NCI-H2196 treated with DMSO at 0.1 percent for 48 hours (cell line): Measurements from ENCODE around the gene SPTBN2.
A peak's percentile ranks its signal among the peaks of the same experiment; 100 is the strongest.
"Not testable (repeated sequence)": the region's sequence is repeated elsewhere in the genome, so short reads cannot be mapped to it uniquely, and the experiment has no call there.

ENCODE experiments used
- DNase-seq: peaks from one replicate; lab custom pipeline; 2025; ENCODE audit not compliant: unreplicated experiment; lab: John Stamatoyannopoulos, UW

The SPTBN2 gene

DNA sequence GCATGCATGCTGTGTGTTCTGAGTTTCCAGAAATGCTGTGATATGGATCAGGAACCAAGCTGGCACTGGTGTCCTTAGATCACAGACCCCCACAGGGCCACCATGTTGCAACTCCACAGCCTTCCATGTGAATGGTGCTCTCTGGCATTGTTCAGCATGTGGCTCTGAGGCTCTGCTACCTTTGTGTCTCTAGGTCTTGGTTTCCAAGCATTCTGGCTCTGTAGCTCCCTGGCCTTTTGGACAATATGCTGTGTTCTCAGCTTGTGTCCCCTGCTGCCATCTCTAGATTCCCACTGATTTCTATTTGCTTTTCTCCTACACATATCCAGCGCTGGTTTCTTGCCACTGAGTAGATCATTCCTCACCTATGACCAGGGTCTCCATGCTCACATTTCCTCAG is 3.9 kb downstream of the SPTBN2 start:
- no peak for DNase-seq

DNA sequence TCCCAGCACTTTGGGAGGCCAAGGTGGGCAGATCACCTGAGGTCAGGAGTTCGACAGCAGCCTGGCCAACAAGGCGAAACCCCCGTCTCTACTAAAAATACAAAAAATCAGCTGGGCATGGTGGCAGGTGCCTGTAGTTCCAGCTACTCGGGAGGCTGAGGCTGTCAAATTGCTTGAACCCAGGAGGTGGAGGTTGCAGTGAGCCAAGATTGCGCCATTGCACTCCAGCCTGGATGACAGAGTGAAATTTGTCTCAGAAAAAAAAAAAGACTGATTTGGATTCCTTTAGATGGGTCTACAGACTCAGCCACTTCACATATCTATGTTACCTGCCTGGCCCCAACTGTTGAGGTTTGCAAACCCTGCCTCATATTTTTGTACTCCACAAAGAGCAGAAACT is 4.8 kb downstream of the SPTBN2 start:
- DNase-seq, result not testable (repeated sequence)

DNA sequence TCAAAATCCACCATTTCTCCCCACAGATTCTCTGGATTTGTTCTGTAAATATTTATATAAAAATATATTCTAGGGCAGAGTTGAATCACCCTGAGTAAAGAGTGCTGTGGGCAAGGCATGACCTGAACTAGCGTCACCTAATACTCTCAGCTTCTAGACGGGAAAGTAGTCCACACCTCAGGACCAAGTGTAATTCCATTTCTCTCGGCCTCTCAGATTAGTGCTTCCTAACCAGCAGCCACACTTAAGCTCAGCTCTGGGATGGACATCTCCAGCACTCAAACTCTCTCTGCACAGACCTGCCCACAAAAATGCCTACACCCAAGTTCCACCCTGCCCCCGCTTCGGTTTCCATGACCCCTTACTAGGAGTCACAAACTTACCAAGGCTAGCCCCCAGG is 5.3 kb downstream of the SPTBN2 start:
- no peak for DNase-seq

DNA sequence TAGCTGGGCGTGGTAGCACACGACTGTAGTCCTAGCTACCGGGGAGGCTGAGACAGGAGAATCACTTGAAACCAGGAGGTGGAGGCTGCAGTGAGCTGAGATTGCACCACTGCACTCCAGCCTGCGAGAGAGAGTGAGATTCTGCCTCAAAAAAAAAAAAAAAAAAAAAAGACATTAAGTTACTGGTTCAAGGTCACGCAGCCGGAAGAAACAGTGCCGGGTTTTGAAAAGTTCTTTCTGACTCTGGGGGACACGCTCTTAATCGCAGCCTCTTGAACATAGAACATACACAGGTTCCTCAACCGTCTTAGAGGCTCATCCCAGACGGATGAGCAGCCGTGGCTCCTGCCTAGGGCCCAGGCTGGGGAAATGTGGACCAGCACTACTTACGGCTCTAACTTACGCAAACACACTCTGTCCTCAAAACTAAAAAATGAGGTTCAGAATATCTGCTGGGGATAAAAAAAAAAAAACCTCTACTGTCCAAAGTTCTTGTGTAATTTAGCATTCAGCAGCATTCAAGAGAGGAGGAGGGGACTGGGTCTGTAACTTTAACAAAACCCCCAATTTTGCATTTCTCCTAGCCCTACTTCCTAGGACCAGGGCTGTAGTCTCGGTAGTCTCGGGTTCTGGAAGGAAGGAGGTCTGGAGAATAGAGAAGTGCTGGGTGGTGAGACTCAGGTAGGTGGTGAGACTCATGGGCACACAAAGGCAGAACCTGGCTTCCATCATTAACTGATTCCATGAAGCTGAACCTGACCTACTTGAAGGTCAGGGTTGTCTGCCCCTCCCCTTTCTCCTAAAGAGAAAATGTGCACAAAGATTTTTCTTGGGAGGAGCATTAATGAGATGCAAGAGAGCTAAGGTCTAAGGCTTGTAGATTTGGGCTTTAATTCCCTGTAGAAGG is 6.0 kb downstream of the SPTBN2 start:
- DNase-seq, result no peak

DNA sequence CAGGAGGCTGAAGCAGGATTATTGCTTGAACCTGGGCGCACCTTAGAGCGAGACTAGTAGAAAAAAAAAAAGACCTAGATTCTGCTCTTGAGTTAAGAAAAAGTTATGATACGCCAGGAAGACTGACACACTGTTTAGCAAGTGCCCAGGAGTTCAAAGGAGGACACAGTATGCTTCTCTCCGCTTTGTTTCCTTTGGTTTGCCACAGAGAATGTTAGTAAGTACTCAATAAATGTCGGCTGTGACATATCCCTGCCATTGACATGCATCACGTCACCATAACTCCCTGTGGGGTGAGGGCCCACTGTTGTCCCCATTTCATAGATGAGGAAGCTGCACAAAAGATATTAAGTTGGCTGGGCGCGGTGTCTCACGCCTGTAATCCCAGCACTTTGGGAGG is 7.1 kb downstream of the SPTBN2 start:
- DNase-seq, result no peak

DNA sequence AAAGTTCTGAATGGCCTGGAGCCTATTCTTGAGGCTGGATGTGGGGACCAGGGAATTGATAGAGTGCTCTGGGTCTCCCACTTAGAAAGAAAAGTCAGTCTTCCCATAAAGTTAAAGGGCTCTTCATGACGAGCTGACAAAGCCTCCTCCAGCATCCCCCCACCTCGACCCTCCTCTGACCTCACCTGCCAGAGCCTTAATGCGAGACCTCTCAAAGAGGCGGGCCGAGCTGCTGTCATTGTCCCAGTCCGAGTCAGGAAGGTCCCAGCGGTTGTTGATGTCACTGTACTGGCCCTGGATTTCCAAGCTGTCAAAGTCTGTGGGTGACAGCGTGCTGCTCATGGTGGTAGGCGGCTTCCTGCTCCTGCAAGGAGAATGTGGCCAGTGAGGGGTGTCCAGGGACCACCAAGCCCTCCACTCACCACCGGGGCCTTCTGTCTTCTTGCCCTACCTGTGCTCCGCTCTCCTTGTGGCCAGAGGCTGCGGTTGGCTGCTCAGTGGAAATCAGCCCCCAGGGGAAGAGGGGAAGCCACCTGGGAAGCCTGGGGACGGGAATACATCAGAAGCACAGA is 8.0 kb downstream of the SPTBN2 start:
- no peak for DNase-seq

DNA sequence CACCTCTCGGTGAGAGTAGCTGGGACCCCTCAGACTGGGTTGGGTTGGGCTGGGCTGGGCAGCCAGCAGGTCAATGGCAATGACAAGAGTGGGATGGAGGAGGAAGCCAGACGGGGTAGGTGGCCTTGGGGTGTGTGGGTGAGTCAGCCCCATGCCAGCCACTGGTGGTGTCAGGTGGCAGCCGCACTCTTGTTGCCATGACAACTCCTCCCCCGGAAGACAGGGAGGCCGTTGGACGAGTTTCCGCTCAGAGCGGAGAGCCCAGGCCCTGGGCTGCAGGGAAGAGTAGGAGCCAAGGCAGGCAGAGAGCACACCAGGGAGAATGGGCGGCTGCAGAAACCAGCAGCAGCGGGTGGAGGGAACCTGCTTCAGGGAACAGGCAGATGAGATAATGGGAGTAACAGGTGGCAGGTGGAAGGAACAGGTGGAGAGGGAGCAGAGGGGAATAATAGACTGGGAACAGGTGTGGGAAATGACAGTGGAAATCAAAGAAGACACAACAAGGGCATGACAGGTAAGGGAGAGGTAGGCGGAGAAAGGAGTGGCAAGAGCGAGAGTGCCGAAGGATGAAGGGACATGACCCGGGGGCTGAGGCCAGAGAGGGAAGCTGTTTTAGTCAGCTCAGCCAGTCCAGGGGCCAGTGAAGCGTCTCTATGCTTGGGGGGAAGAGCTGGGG is 8.7 kb downstream of the SPTBN2 start:
- peak; percentile 93 for DNase-seq

DNA sequence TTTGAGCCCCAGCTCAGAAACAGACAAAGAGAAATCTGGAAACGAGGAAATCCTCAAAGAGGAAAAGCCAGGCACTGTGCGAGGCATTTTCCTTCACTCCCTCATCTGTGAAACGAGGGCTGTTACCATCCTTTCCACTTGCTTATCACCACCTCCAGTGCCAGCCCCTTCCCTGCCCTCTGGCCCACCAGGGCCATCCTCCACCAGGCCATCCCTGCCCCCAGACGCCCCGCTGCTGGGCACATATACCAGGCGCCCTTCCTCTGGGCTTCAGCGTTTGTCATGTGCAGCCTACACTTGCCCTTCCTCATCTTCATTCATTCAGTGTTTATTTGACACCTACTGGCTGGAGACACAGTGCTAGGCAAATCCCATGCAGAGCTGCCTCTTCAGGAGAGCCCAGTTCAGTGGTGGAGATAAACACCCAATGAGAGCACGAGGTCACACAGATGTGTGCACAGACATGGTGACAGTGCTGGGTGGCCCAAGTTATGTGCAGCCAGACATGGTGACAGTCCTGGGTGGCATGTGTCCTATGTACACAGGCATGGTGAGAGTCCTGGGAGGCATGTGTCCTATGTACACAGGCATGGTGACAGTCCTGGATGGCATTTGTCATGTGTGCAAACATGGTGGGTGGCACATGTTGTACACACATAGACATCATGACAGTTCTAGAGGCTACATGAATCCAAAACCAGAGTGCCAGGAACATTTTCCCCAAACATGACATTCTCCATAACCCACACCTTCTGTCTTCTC is 9.7 kb downstream of the SPTBN2 start:
- DNase-seq, result no peak

DNA sequence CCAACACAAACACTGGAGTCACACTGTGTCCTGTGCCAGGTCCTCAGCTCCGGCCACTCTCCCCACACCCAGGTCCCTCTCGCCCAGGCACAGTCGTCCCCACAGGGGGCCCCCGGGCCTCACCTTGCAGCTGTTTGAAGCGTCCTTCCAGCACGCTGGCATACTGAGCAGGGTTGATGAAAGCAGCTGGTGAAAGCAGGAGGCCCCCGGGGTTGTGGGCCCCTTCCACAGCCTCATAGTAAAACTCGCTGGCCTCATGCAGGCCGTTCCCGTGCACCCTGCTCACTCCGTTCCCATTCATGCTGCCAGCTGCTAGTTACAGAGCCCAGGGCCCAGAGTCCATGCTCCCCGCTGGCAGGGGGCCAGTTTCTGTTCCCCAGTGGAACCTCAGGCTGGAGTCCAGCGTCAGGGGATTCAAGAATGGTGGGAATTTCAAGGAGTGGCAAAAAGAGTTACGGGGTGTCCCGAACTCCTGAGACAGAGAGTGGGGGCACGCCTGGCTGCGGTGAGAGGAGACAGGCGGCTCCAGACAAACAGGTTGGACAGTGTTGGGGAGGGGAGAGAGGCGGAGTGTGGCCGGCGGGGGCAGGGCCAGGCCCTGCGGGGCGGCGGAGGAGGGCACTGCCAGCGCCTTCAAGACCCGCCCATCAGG is 10.6 kb downstream of the SPTBN2 start:
- no peak for DNase-seq

DNA sequence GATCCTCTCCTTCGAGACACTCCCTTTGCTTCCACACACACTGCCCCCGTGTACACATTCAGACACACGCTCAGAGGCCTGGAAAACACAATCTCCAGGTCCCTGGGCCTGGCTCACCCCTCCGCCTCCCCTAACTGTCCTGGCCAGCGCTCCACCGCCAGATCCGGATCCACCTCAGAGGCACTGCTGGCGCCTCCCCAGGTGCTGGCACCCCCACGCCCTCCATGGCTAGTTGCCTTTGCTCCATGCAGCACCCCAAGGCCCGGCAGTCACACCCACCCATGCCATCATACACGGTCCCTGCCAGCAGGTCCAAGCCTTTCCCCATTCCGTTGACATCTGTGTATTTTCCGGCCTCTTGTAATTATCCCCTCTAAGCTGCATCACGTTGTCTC is 11.1 kb downstream of the SPTBN2 start:
- DNase-seq, result no peak

DNA sequence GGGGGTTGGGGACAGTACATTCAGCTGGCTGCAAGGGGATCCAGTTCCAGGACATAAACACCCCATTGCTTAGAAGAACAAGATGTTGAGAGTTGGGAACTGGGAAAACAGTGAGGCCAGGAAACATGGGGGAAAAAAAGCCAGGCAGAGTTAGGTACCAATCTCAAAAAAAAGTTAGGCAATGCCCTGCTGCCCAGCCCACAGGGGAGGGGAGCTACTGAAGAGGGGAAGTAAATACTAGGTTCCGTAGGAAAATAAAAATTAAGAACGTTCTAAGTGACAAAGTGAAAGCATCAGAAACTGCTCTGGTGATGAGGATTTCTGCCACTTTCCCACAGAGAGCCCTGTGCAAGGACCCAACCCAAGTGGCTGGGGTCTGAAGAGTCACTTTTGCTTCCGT is 12.0 kb downstream of the SPTBN2 start:
- DNase-seq, result no peak

DNA sequence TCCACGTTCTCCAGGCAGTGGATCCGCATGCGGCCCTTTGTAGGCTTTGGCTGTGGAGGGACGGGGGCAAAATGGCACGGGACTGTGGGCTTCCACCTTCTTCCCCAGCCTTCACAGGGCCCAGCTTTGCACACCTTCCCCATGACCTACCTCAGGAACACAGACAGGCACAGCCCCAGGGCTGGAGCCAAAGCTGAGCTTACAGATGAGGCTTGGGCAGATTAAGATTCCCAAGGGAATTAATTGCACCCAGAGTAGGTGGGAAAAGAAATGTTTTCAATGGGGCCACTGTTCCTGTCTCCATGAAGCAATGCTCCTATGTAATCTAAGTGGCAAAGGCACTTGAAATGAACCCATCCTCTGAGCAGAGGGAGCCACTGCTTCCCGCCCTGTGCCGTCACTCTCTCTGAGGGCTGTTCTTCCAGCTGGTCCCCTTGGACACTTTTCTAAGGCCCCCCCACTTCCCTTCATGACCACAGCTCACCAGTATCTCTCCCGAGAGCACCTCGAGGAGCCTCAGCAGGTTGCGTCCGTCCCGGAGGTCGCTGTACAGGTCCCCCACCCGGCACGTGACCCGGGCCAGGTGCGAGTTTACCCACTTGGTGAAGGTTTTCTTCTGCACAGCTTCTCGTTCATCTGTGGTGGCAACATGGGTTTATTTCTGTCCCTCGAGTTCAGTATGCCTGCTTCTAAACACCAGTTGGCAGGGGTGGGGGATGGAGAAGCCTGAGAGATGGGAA is 13.5 kb downstream of the SPTBN2 start:
- DNase-seq, result no peak

DNA sequence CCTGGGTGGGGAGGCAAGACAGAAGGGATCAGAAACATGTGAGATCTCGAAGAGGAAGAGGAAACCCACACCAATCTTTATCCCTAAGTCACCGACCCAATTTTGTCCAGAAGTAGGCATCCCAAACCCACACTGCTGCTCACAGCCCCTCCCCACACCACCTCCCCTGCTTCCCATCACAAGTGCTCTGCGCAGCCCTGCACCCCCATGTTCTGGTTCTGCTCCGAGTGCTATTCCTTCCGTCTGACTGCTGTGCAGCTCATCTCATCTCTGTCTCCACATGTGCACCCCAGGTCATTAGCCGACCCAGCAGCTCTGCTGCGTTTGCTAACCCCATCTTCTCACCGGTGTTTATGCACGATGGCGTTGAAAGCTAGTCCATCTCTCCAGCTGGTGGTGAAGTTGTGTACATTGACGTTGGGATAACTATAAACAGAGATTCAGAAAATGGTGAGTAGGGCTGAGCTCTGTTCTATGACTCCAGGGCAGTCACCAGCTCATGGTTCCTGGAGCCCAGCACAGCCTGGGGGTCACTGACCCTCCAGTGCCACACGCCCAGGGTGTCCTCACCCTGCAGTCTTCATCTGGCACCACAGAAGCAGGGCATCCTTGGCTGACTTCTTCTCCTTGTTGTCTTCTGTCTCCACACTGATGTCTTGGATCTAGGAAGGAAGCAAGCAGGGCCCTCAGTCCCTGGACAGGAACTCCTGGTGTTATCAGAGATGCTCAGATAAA is 15.1 kb downstream of the SPTBN2 start:
- DNase-seq, result no peak

DNA sequence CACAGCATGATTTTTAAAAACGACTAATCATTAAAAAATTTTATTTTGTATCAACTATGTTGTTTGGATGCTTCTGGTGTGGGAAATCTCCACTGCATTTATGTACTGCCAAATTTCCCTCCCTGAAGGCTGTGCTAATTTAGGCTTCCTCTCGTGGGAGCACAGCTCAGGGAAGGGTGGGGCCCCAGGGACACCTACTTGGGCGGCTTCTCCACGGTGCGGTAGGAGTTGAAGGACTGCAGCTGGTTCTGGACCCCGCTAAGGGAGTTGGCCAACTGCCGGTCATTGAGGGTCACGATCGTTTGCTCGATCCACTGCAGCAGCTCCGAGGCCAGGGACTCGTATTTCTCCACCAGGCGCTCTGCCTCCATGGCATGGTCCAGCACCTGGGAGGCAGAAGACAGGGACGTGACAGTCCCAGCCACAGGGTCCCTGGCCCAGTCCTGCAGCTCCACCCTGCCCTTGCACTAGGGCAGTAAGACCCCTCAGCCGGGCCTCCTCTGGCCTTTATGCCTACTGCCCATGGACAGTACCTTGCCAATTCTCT is 18.6 kb downstream of the SPTBN2 start:
- DNase-seq, result no peak

DNA sequence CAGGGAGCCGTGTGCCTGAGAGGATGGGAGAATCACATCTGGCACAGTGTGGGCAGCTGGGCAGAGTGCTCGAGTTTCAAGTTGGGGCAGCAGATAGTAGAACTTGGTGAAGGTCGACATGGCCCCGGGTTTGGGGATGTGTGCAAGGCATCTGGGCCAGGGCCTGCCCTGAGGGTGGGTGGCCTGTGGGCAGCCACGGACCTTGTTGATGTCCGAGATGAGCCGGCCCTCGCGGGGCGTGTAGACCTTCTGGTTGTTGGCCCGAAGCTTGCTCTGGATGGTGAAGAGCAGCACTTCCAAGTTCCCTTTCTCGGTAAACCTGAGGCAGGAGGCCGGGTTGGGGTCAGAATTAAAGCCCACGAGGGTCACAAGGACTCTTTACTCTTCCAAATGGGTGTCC is 20.3 kb downstream of the SPTBN2 start:
- DNase-seq, result no peak

DNA sequence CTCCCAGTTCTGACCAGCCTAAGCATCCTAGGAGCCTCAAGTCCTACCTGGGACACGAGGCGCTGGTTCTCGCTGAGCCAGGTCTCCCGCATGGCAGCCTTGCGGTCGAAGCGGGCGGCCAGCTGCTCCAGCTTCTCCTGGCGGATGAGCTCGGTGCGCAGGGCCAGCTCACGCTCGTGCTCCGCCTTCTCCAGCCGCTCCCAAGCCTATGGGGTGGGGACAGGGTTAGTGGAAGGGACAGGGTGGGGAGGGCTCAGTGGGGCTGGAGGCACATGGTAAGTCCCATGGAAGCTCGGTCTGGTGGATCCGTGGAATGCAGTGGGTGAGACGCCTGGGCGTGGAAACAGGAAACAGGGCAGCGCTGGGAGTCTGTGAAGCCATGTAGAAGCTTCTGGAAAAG is 20.9 kb downstream of the SPTBN2 start:
- DNase-seq, result no peak

DNA sequence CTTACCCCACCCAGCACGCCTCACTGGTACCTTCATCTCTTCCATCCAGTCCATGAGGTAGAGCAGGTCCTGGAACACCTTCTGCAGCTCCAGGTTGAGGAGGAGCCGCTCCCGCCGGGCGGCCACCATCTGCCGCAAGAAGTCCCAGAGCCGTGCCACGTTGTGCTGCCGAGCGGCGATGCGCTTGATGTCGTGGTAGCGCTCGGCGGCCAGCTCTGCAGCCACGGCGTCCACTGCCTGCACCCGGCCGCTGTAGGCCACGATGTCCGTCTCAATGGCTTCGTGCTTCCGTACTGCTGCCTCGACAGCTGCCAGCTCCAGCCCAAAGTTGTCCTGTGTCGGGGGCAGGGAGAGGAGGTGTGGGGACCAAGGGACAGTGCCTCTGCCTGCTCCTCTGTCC is 21.5 kb downstream of the SPTBN2 start:
- no peak for DNase-seq

DNA sequence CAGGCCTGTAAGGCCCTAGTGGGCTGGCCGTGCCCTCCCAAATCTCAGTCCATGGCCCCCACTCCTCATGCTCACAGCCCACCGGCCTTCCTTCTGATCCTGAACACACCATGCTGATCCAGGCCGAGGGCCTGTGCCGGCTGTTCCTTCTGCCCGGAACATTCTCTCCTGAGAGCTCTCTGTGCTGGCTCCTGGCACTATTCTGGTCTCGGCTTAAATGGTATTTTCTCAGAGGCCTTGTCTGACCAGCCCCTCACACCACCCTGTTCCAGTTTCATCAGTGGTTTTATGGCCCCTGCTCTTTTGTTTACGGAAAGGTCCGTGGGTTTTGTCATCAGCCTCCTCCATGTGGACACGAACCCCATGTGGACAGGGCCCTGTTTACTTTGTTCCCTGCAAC is 22.0 kb downstream of the SPTBN2 start:
- DNase-seq, result no peak

DNA sequence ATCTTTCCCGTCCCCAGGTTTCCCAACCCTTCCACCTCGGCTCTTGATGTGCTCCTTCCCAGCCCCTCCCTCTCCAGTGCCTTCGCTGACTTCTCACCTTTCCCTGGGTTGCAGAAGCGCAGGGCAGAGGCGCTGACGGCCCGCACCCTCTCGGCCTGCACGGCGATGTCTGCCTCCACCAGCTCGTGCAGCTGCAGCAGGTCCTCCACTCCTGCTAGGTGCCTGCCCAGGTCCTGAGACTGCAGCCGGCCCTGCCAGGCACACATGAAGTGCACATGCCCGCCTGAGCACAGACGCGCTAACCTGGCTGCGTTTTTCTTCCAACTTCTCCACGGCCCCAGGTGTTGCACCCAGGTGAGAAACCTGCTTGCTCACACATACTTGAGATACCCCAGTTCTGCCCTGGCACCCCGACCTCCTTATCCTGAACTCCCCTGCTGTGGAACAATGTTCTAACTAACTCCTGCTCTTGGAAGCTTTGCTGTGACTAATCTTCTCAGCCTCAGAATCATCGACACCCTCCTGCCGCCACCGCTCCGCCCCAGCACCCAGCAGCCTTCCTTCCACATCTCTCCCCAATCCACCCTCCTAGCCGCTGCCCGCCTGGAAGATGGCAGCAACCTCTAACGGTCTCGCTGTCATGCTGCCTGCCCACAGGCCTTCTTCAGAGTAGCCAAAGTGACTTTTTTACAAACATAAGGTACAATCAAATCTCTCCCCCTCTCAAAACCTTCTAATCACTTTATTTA is 23.3 kb downstream of the SPTBN2 start:
- no peak for DNase-seq
